Right renal cortex interstitium (tissue), 3 donors: ENCODE measurements around the gene PPP6C. TPM values are rescaled to one million over a fixed set of nuclear protein-coding genes. Genes with fewer than 3 reads are reported as not detected.
"Not testable (repeated sequence)": the region's sequence is repeated elsewhere in the genome, so short reads cannot be mapped to it uniquely, and the experiment has no call there.

Source experiments
- DNase-seq, 3 donors: peaks; one replicate each; pipeline ENCODE4 v3.0.0-alpha.2; 2013; ENCODE audit warnings: low read depth in 3 of 3, low spot score in 2 of 3
- polyA plus RNA-seq, 3 donors: library from polyadenylated mRNA; unstranded; fragments of 120-200 nt; gene quantifications; one replicate each; pipeline ENCODE4 v1.2.1, GENCODE V29; 2013; ENCODE audit not compliant: insufficient read length in 3 of 3

The PPP6C gene
- polyA plus RNA-seq, 3 donors, result 62.5 to 66.8 (median 65.4) TPM

- peak; percentile 95 to 96 (median 95) for DNase-seq
These were observed 46.1 kb downstream of the PPP6C start, which contains the start of gene SCAI for GRCh38 chr9:125143377-125144090. TSS of gene SCAI (minus strand) at chr9:125143528. CDS start at chr9:125143437, 91 bp downstream.

GRCh38 chr9:125142560-125143376 is 46.8 kb downstream of the PPP6C start:
- no peak for DNase-seq

- DNase-seq, result no peak
These were observed 47.9 kb downstream of the PPP6C start for GRCh38 chr9:125141751-125142150.

GRCh38 chr9:125141251-125141650 is 48.4 kb downstream of the PPP6C start:
- no peak for DNase-seq

GRCh38 chr9:125140576-125140975 is 49.0 kb downstream of the PPP6C start:
- DNase-seq, result no peak

GRCh38 chr9:125137200-125137599 is 52.4 kb downstream of the PPP6C start:
- no peak for DNase-seq

- no peak for DNase-seq
These were observed 54.6 kb downstream of the PPP6C start for GRCh38 chr9:125134976-125135375.

GRCh38 chr9:125133403-125134329 is 55.9 kb downstream of the PPP6C start:
- DNase-seq, result no peak

- no peak for DNase-seq
These were observed 57.8 kb downstream of the PPP6C start for GRCh38 chr9:125131778-125132177.

- DNase-seq, result no peak
These were observed 63.4 kb downstream of the PPP6C start for GRCh38 chr9:125126019-125126746.

GRCh38 chr9:125125523-125125922 is 64.1 kb downstream of the PPP6C start:
- no peak for DNase-seq

- no peak for DNase-seq
These were observed 68.5 kb downstream of the PPP6C start for GRCh38 chr9:125121146-125121545.

- DNase-seq, result no peak
These were observed 69.8 kb downstream of the PPP6C start for GRCh38 chr9:125119643-125120286.

- DNase-seq, result not testable (repeated sequence)
These were observed 70.9 kb downstream of the PPP6C start for GRCh38 chr9:125118696-125119095.

GRCh38 chr9:125114503-125114902 is 75.1 kb downstream of the PPP6C start:
- DNase-seq, result not testable (repeated sequence)

GRCh38 chr9:125110464-125110863 is 79.1 kb downstream of the PPP6C start:
- no peak for DNase-seq

- DNase-seq, result not testable (repeated sequence)
These were observed 81.1 kb downstream of the PPP6C start for GRCh38 chr9:125108541-125108940.

GRCh38 chr9:125106285-125106893 is 83.2 kb downstream of the PPP6C start:
- DNase-seq, result no peak

- no peak for DNase-seq
These were observed 85.7 kb downstream of the PPP6C start for GRCh38 chr9:125103770-125104460.
